Thyroid gland (tissue), 4 donors: ENCODE measurements around the gene C12orf42. TPM values are rescaled to one million over a fixed set of nuclear protein-coding genes. Genes with fewer than 3 reads are reported as not detected.

Experiments
- DNase-seq, 2 donors: peaks; one replicate each; pipeline ENCODE4 v3.0.0-alpha.2; 2019
- H3K27ac ChIP-seq, 3 donors: fragments of 200-600 bp; sonication (generic); 1 replicate in 2 of 3; 2 replicates in 1 of 3; pipeline ENCODE4 v1.5.1; 2016 to 2019; ENCODE audit warnings: mild to moderate bottlenecking in 1 of 3, moderate library complexity in 1 of 3
- H3K27me3 ChIP-seq: fragments of 200-600 bp; sonication (generic); one replicate; pipeline ENCODE4 v1.5.1; 2019
- H3K36me3 ChIP-seq, 2 donors: fragments of 200-600 bp; sonication (generic); one replicate each; pipeline ENCODE4 v1.5.1; 2016 to 2019
- H3K4me1 ChIP-seq, 2 donors: fragments of 200-600 bp; sonication (generic); one replicate each; pipeline ENCODE4 v1.5.1; 2017 to 2019
- H3K4me3 ChIP-seq, 3 donors: fragments of 200-600 bp; sonication (generic); replicated peaks in 1 of 3; 1 replicate in 2 of 3; 2 replicates in 1 of 3; pipeline ENCODE4 v1.5.1; 2016; ENCODE audit warnings: mild to moderate bottlenecking in 1 of 3
- H3K9me3 ChIP-seq: fragments of 200-600 bp; sonication (generic); one replicate; pipeline ENCODE4 v1.5.1; 2017
- CTCF ChIP-seq, 6 experiments: fragments of 200-600 bp in 3 of 6; fragments of 450-650 bp in 3 of 6; sonication (generic) in 3 of 6; IDR thresholded peaks; one replicate each; pipeline ENCODE4 v1.5.1; 2016 to 2019; ENCODE audit warnings: antibody characterized with exemption in 6 of 6, mild to moderate bottlenecking in 2 of 6, inconsistent platforms in 1 of 6, moderate library complexity in 1 of 6
- POLR2A ChIP-seq, 2 donors: fragments of 450-650 bp; IDR thresholded peaks; one replicate each; pipeline ENCODE4 v1.6.1; 2017; ENCODE audit warnings: antibody characterized with exemption in 2 of 2, mild to moderate bottlenecking in 2 of 2, moderate library complexity in 1 of 2
- WGBS, 2 donors: methylation state at CpG; one replicate each; pipeline ENCODE4 v1.1.5; 2017; 5-methylcytosine and 5-hydroxymethylcytosine counted together
- intact Hi-C: fragments of 100-400 bp; cut with DNase I; formaldehyde crosslinking; loops from one replicate; pipeline ENCODE4 v1.15.1; 2023
- total RNA-seq, 4 donors: library from RNA; depleted of rRNA; stranded (reverse); fragments of >200 nt; gene quantifications; one replicate each; pipeline ENCODE4 v1.2.3, GENCODE V29; 2016

Gene C12orf42
- total RNA-seq, 4 donors from 2014 or later, result not detected

- intact Hi-C loops, result no loop called here
- Histone ChIP-seq H3K27me3 (no peaks in the 10 kb centered on the region), H3K27ac (no peak overlapping the region), H3K4me1 (no peaks in the 10 kb centered on the region), H3K36me3 (no peaks in the 10 kb centered on the region), H3K9me3 (no peaks in the 10 kb centered on the region), H3K4me3 (no peak overlapping the region)
- TF ChIP-seq CTCF (IDR thresholded peaks at IDR 0.05) (no peak), POLR2A (IDR thresholded peaks at IDR 0.05) (no peak)
- WGBS, 2 donors, result 39 to 43% methylated on average over 3 of the region's 3 CpGs
- DNase-seq, result no peak
Observed at GRCh38 chr12:103273645-103274044, 222.1 kb downstream of the C12orf42 start.

DNA sequence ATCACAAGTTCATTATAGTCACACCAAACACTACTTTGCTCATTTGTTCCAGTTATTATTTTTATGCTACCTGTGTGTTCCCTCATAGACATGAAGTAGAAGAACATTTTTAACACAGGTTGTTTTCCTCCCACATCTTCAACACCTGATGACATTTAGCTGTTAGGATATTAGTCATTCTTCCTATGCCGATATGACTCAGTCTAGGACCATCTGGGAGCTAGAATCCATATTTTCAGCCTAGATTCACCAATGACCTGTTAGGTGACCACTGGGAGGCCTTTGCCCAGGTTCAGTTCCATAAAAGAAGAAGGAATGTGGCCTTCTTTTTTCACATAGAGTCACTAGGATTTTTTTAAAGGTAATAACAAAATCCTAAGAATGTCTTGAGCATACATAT is 222.8 kb downstream of the C12orf42 start:
- H3K27me3 ChIP-seq, result no peaks in the 10 kb centered on the region
- DNase-seq, result no peak
- H3K36me3 ChIP-seq, result no peaks in the 10 kb centered on the region
- H3K4me3 ChIP-seq, result no peak overlapping the region
- H3K27ac ChIP-seq, result no peak overlapping the region
- H3K4me1 ChIP-seq, result no peaks in the 10 kb centered on the region
- no peak for TF ChIP-seq CTCF (IDR thresholded peaks at IDR 0.05)
- no peak for TF ChIP-seq POLR2A (IDR thresholded peaks at IDR 0.05)
- 88 to 90% methylated on average over 1 of the region's 1 CpG for WGBS, 2 donors
- intact Hi-C loops, result no loop called here
- no peaks in the 10 kb centered on the region for H3K9me3 ChIP-seq

DNA sequence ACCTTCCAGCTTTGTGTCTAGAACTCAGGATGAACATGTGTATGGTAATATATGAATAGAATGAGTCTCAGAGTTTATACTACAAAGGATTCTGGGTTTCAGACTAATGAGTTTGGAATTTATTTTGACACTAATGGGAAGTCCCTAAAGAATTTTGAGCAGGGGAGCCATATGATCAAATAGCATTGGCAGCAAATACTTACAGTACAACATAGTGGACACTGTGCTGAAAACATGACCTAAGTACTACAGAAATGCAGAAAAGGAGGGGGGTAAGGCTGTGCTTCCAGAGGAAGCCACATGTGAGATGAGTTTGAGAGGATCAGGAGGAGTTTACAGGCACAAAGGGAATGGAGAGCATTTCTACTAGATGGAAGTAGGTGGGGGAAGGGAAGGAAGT is 225.8 kb downstream of the C12orf42 start:
- intact Hi-C loops, result no loop called here
- TF ChIP-seq POLR2A (IDR thresholded peaks at IDR 0.05) (no peak), CTCF (IDR thresholded peaks at IDR 0.05) (no peak)
- Histone ChIP-seq H3K4me3 (no peak overlapping the region), H3K27me3 (no peaks in the 10 kb centered on the region), H3K9me3 (no peaks in the 10 kb centered on the region), H3K36me3 (no peaks in the 10 kb centered on the region), H3K4me1 (no peaks in the 10 kb centered on the region), H3K27ac (no peak overlapping the region)
- DNase-seq, result no peak

GRCh38 chr12:103268831-103269514 is 226.8 kb downstream of the C12orf42 start:
- no peaks in the 10 kb centered on the region for H3K9me3 ChIP-seq
- 59 to 69% methylated on average over 5 of the region's 5 CpGs for WGBS, 2 donors
- intact Hi-C loops, result no loop called here
- DNase-seq, result no peak
- no peak overlapping the region for H3K27ac ChIP-seq
- no peaks in the 10 kb centered on the region for H3K4me1 ChIP-seq
- H3K4me3 ChIP-seq, result no peak overlapping the region
- no peaks in the 10 kb centered on the region for H3K27me3 ChIP-seq
- H3K36me3 ChIP-seq, result no peaks in the 10 kb centered on the region
- TF ChIP-seq CTCF (IDR thresholded peaks at IDR 0.05) (no peak), POLR2A (IDR thresholded peaks at IDR 0.05) (no peak)

DNA sequence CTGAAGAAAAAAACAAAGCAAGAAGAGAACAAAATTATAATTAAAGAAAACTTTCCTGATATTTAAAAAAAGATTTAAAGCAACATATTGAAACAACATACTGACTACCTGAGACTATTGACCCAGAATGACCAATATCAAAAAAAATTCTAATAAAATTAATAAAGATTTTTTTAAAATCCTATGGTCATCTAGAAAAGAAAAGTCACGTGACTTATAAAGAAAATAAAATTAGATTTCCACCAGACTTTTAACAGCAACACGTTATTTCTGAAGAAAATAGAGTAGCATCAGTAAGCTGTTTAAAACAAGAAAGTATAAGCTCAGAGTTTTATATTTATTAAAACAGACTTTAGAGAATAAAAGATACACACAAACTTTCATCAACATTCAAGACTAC is 238.0 kb downstream of the C12orf42 start:
- no peaks in the 10 kb centered on the region for H3K27me3 ChIP-seq
- intact Hi-C loops, result no loop called here
- no peak overlapping the region for H3K27ac ChIP-seq
- no peaks in the 10 kb centered on the region for H3K36me3 ChIP-seq
- no peaks in the 10 kb centered on the region for H3K9me3 ChIP-seq
- no peak overlapping the region for H3K4me3 ChIP-seq
- no peaks in the 10 kb centered on the region for H3K4me1 ChIP-seq
- no peak for DNase-seq
- WGBS, 2 donors, result 82 to 84% methylated on average over 2 of the region's 2 CpGs
- TF ChIP-seq CTCF (IDR thresholded peaks at IDR 0.05) (no peak), POLR2A (IDR thresholded peaks at IDR 0.05) (no peak)

Other genes with a start within 250 kb of the C12orf42 start
- 1 to 10 TPM in 2 of 4 donors, under 1 TPM in 2; 0.27 to 6.5 (median 1.2) TPM for gene STAB2, start 91.3 kb upstream of the C12orf42 start, total RNA-seq